Trophoblast cell (in vitro differentiated cells and primary cell): ENCODE data around the gene CD44.

ENCODE experiments used
- DNase-seq, 2 donors: peaks; one replicate each; pipeline ENCODE4 v3.0.0-alpha.2; 2016
- H2AFZ ChIP-seq: 2 replicates; pipeline ENCODE4 v1.6.1; 2013; ENCODE audit warnings: low read length, moderate library complexity, mild to moderate bottlenecking; ENCODE audit not compliant: insufficient read depth, poor library complexity
- H2AK5ac ChIP-seq: 2 replicates; pipeline ENCODE4 v1.6.1; 2013; ENCODE audit warnings: mild to moderate bottlenecking, low read length
- H2BK120ac ChIP-seq: 2 replicates; pipeline ENCODE4 v1.6.1; 2013; ENCODE audit warnings: low read length, mild to moderate bottlenecking, moderate library complexity; ENCODE audit not compliant: insufficient read depth, poor library complexity
- H2BK12ac ChIP-seq: 2 replicates; pipeline ENCODE4 v1.6.1; 2013; ENCODE audit warnings: mild to moderate bottlenecking, low read length, moderate library complexity
- H2BK5ac ChIP-seq: 2 replicates; pipeline ENCODE4 v1.6.1; 2013; ENCODE audit warnings: low read length, low read depth, moderate library complexity, mild to moderate bottlenecking; ENCODE audit not compliant: poor library complexity
- H3K14ac ChIP-seq: 2 replicates; pipeline ENCODE4 v1.6.1; 2013; ENCODE audit warnings: mild to moderate bottlenecking, low read length
- H3K18ac ChIP-seq: 2 replicates; pipeline ENCODE4 v1.6.1; 2013; ENCODE audit warnings: mild to moderate bottlenecking, low read length
- H3K23ac ChIP-seq: 2 replicates; pipeline ENCODE4 v1.6.1; 2013; ENCODE audit warnings: low read length
- H3K27ac ChIP-seq: 2 replicates; pipeline ENCODE4 v1.5.1; 2013; ENCODE audit warnings: low read depth, mild to moderate bottlenecking, inconsistent platforms, low read length, moderate library complexity
- H3K27me3 ChIP-seq: 2 replicates; pipeline ENCODE4 v1.6.1; 2013; ENCODE audit warnings: inconsistent platforms, mild to moderate bottlenecking, low read length, moderate library complexity; ENCODE audit not compliant: insufficient read depth
- H3K36me3 ChIP-seq, 2 experiments: 1 replicate in 1 of 2; 2 replicates in 1 of 2; pipeline ENCODE4 v1.6.1; 2013; ENCODE audit warnings: low read length in 2 of 2, mild to moderate bottlenecking in 2 of 2, moderate library complexity in 1 of 2; ENCODE audit not compliant: insufficient read depth in 2 of 2, control insufficient read depth in 1 of 2
- H3K4ac ChIP-seq: 2 replicates; pipeline ENCODE4 v1.6.1; 2013; ENCODE audit warnings: low read depth, mild to moderate bottlenecking, low read length, moderate library complexity
- H3K4me1 ChIP-seq, 2 experiments: 1 replicate in 1 of 2; 2 replicates in 1 of 2; pipeline ENCODE4 v1.6.1; 2013; ENCODE audit warnings: low read length in 2 of 2, mild to moderate bottlenecking in 2 of 2, moderate library complexity in 1 of 2; ENCODE audit not compliant: insufficient read depth in 2 of 2, control insufficient read depth in 1 of 2
- H3K4me2 ChIP-seq: 2 replicates; pipeline ENCODE4 v1.6.1; 2013; ENCODE audit warnings: inconsistent platforms, mild to moderate bottlenecking, low read length, moderate library complexity
- H3K4me3 ChIP-seq: 2 replicates; pipeline ENCODE4 v1.5.1; 2013; ENCODE audit warnings: mild to moderate bottlenecking, low read depth, low read length, inconsistent platforms
- H3K79me1 ChIP-seq: one replicate; pipeline ENCODE4 v1.6.1; 2013; ENCODE audit warnings: low read length
- H3K79me2 ChIP-seq: 2 replicates; pipeline ENCODE4 v1.6.1; 2013; ENCODE audit warnings: low read length, mild to moderate bottlenecking; ENCODE audit not compliant: control insufficient read depth, insufficient read depth, poor library complexity
- H3K9ac ChIP-seq: 2 replicates; pipeline ENCODE4 v1.6.1; 2013; ENCODE audit warnings: mild to moderate bottlenecking, low read length
- H3K9me3 ChIP-seq: 2 replicates; pipeline ENCODE4 v1.6.1; 2013; ENCODE audit warnings: low read depth, mild to moderate bottlenecking, control low read depth, inconsistent platforms, low read length; ENCODE audit not compliant: insufficient read depth
- H4K12ac ChIP-seq: 2 replicates; pipeline ENCODE4 v1.6.1; 2013; ENCODE audit warnings: low read depth, mild to moderate bottlenecking, low read length, moderate library complexity
- H4K8ac ChIP-seq: 2 replicates; pipeline ENCODE4 v1.6.1; 2013; ENCODE audit warnings: low read depth, mild to moderate bottlenecking, low read length, moderate library complexity
- H4K91ac ChIP-seq: one replicate; pipeline ENCODE4 v1.6.1; 2013; ENCODE audit warnings: low read depth, mild to moderate bottlenecking, low read length, moderate library complexity
- WGBS: extraction: QIAGEN DNeasy Blood & Tissue Kit; methylation state at CpG from one replicate; pipeline ENCODE4 v1.1.7; 2013; ENCODE audit warnings: missing lambda C conversion rate; ENCODE audit not compliant: insufficient read length, insufficient coverage; ENCODE audit errors: extremely low coverage; 5-methylcytosine and 5-hydroxymethylcytosine counted together

CD44 gene

GRCh38 chr11:35166369-35167360 is 27.7 kb downstream of the CD44 start:
- H3K9ac ChIP-seq = no peak overlapping the region
- H2AFZ ChIP-seq = no peak overlapping the region
- no peaks in the 10 kb centered on the region for H3K36me3 ChIP-seq
- no peak overlapping the region for H4K12ac ChIP-seq
- H3K4me1 ChIP-seq = peaks cover 11 to 13% of the 10 kb centered on the region in 2 experiments
- H2BK12ac ChIP-seq = peak overlapping the region; percentile 59
- H4K8ac ChIP-seq = no peak overlapping the region
- peak; percentile 96 to 99 for DNase-seq
- H4K91ac ChIP-seq = no peak overlapping the region
- no peaks in the 10 kb centered on the region for H3K79me2 ChIP-seq
- H3K79me1 ChIP-seq = peaks cover 6% of the 10 kb centered on the region
- H3K18ac ChIP-seq = no peak overlapping the region
- no peak overlapping the region for H3K4ac ChIP-seq
- peak overlapping the region; percentile 26 for H2BK5ac ChIP-seq
- no peak overlapping the region for H3K23ac ChIP-seq
- no peak overlapping the region for H3K27ac ChIP-seq
- no peak overlapping the region for H3K14ac ChIP-seq
- H3K4me2 ChIP-seq = no peak overlapping the region
- H3K9me3 ChIP-seq = no peaks in the 10 kb centered on the region
- H2AK5ac ChIP-seq = no peak overlapping the region
- no CpG with 5 or more reads among the region's 11 CpGs for WGBS
- H2BK120ac ChIP-seq = no peak overlapping the region
- no peaks in the 10 kb centered on the region for H3K27me3 ChIP-seq
- no peak overlapping the region for H3K4me3 ChIP-seq

- no peak overlapping the region for H3K4ac ChIP-seq
- no peaks in the 10 kb centered on the region for H3K9me3 ChIP-seq
These were observed 28.5 kb downstream of the CD44 start for GRCh38 chr11:35167426-35167954.

GRCh38 chr11:35168671-35169070 is 29.7 kb downstream of the CD44 start:
- no peak overlapping the region for H3K27ac ChIP-seq
- H3K27me3 ChIP-seq = no peaks in the 10 kb centered on the region
- H3K18ac ChIP-seq = no peak overlapping the region
- H3K79me1 ChIP-seq = peaks cover 6% of the 10 kb centered on the region
- no CpG with 5 or more reads among the region's 2 CpGs for WGBS
- no peak overlapping the region for H4K91ac ChIP-seq
- H3K9ac ChIP-seq = no peak overlapping the region
- no peak overlapping the region for H3K4ac ChIP-seq
- H3K4me3 ChIP-seq = no peak overlapping the region
- DNase-seq = peak in 1 of 2 donors; percentile 63
- H3K9me3 ChIP-seq = no peaks in the 10 kb centered on the region
- H3K14ac ChIP-seq = no peak overlapping the region
- H4K12ac ChIP-seq = no peak overlapping the region
- H3K4me1 ChIP-seq = peaks cover 11 to 14% of the 10 kb centered on the region in 2 experiments
- H3K79me2 ChIP-seq = no peaks in the 10 kb centered on the region
- H2BK120ac ChIP-seq = no peak overlapping the region
- H3K36me3 ChIP-seq = no peaks in the 10 kb centered on the region
- H2AFZ ChIP-seq = no peak overlapping the region
- no peak overlapping the region for H4K8ac ChIP-seq
- H2BK5ac ChIP-seq = no peak overlapping the region
- no peak overlapping the region for H2AK5ac ChIP-seq
- no peak overlapping the region for H3K23ac ChIP-seq
- no peak overlapping the region for H2BK12ac ChIP-seq
- H3K4me2 ChIP-seq = no peak overlapping the region

More at GRCh38 chr11:35167426-35167954, 28.5 kb downstream of the CD44 start:
- no peaks in the 10 kb centered on the region for H3K79me2 ChIP-seq
- H2BK12ac ChIP-seq = peak overlapping the region; percentile 78
- peaks cover 11 to 13% of the 10 kb centered on the region in 2 experiments for H3K4me1 ChIP-seq
- no peak overlapping the region for H4K12ac ChIP-seq
- H2AFZ ChIP-seq = no peak overlapping the region
- H3K9ac ChIP-seq = peak overlapping the region; percentile 50
- H3K18ac ChIP-seq = peak overlapping the region; percentile 3
- peak overlapping the region; percentile 57 for H4K91ac ChIP-seq
- H2BK5ac ChIP-seq = peak overlapping the region; percentile 42
- H3K14ac ChIP-seq = peak overlapping the region; percentile 66
- peaks cover 6% of the 10 kb centered on the region for H3K79me1 ChIP-seq
- H3K4me3 ChIP-seq = no peak overlapping the region
- no CpG with 5 or more reads among the region's 2 CpGs for WGBS
- peak overlapping the region; percentile 53 for H2AK5ac ChIP-seq
- no peaks in the 10 kb centered on the region for H3K27me3 ChIP-seq
- no peak overlapping the region for H4K8ac ChIP-seq
- H3K27ac ChIP-seq = no peak overlapping the region
- H3K23ac ChIP-seq = no peak overlapping the region
- H3K4me2 ChIP-seq = no peak overlapping the region
- peak overlapping the region; percentile 70 for H2BK120ac ChIP-seq
- no peaks in the 10 kb centered on the region for H3K36me3 ChIP-seq
- no peak for DNase-seq

DNA sequence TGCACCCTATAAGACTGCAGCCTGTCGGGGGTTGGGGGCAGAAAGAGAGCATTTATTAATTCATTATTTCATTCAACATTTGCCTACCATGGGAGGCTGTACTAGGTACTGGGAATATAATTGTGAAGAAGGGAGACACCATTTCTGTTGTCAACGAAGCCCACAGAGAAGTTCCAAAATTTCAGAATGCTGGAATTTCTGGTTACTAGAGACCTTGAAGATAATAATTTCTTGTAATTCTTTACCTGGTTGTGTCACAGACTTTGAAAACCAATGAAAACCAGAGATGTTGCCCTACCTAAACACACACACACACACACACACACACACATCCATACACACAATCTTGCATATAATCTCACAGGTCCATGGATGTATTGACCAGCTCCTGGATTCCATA is 30.1 kb downstream of the CD44 start:
- Histone ChIP-seq H2BK5ac (no peak overlapping the region), H2BK12ac (no peak overlapping the region), H3K9me3 (no peaks in the 10 kb centered on the region), H3K4me2 (no peak overlapping the region), H2AK5ac (no peak overlapping the region), H3K27ac (no peak overlapping the region), H3K18ac (no peak overlapping the region), H3K23ac (no peak overlapping the region), H3K9ac (no peak overlapping the region), H3K27me3 (no peaks in the 10 kb centered on the region), H3K4ac (no peak overlapping the region), H3K4me1 (peaks cover 11 to 18% of the 10 kb centered on the region in 2 experiments), H3K4me3 (no peak overlapping the region), H4K91ac (no peak overlapping the region), H3K14ac (no peak overlapping the region), H2AFZ (no peak overlapping the region), H3K36me3 (no peaks in the 10 kb centered on the region), H3K79me1 (peaks cover 6% of the 10 kb centered on the region), H3K79me2 (no peaks in the 10 kb centered on the region), H4K12ac (no peak overlapping the region), H4K8ac (no peak overlapping the region), H2BK120ac (no peak overlapping the region)
- WGBS = no CpG with 5 or more reads among the region's 2 CpGs
- DNase-seq = peak; percentile 10 to 75
